HepG2 (cell line): ENCODE results near the gene NDUFS2. TPM values are rescaled to one million over a fixed set of nuclear protein-coding genes. Genes with fewer than 3 reads are reported as not detected.

Source experiments
- ATAC-seq: fragments of 200-7000 bp; cut with Tn5 transposase; 3 replicates; pipeline ENCODE4 v1.9.1; 2020; ENCODE audit warnings: mild to moderate bottlenecking, moderate library complexity
- BruUV-seq: library from RNA; stranded (reverse); fragments of 400-500 nt; replicated peaks from 2 replicates; lab custom pipeline; 2021; lab: Mats Ljungman, UMichigan
- CTCF ChIA-PET: fragments of 300-600 bp; formaldehyde crosslinking; extraction: SDS; loops from one replicate; lab custom pipeline; 2021; ENCODE audit warnings: low total read pairs, inconsistent platforms, low intra/inter-chr PET ratio; lab: Yijun Ruan, JAX
- POLR2A ChIA-PET: fragments of 350-600 bp; sonication (Branson Sonifier 250); formaldehyde crosslinking; loops from one replicate; lab custom pipeline; 2020; ENCODE audit warnings: antibody characterized with exemption, inconsistent platforms; lab: Yijun Ruan, JAX
- DNase-seq: peaks from one replicate; pipeline ENCODE4 v3.0.0-alpha.2; 2015; ENCODE audit warnings: low spot score
- FAIRE-seq: peaks from 3 replicates; lab custom pipeline; 2011; peaks lifted over from hg19 to GRCh38; lab: Jason Lieb, UNC
- H2AFZ ChIP-seq: one replicate; pipeline ENCODE4 v1.6.1; 2011; ENCODE audit warnings: low read length, inconsistent platforms
- H3K27ac ChIP-seq: fragments of 300-600 bp; 3 replicates; pipeline ENCODE4 v1.8.0; 2011; ENCODE audit warnings: mixed run types, mild to moderate bottlenecking, mixed read lengths, low read length, inconsistent platforms; ENCODE audit not compliant: insufficient read depth; ENCODE audit errors: extremely low read length
- H3K27me3 ChIP-seq, 2 experiments: fragments of 200-600 bp in 1 of 2; 2 replicates in 1 of 2; 3 replicates in 1 of 2; pipeline versions ENCODE4 v1.6.0 to v1.8.0; 2011; ENCODE audit warnings: low read length in 2 of 2, mild to moderate bottlenecking in 2 of 2, moderate library complexity in 2 of 2, inconsistent platforms in 1 of 2; ENCODE audit not compliant: insufficient read depth in 2 of 2, control insufficient read depth in 1 of 2
- H3K36me3 ChIP-seq, 2 experiments: fragments of 200-600 bp in 1 of 2; replicated peaks in 1 of 2; 2 replicates in 1 of 2; 3 replicates in 1 of 2; pipeline versions ENCODE4 v1.5.1 to v1.8.0; 2011; ENCODE audit warnings: low read length in 2 of 2, inconsistent platforms in 1 of 2; ENCODE audit not compliant: insufficient read depth in 2 of 2, control insufficient read depth in 1 of 2
- H3K4me1 ChIP-seq: 2 replicates; pipeline ENCODE4 v1.5.1; 2012; ENCODE audit warnings: low read length, inconsistent platforms; ENCODE audit not compliant: insufficient read depth
- H3K4me2 ChIP-seq: 2 replicates; pipeline ENCODE4 v1.6.0; 2011; ENCODE audit warnings: low read depth, low read length, inconsistent platforms
- H3K4me3 ChIP-seq, 3 experiments: fragments of 200-600 bp in 1 of 3; sonication (generic), shearing (Covaris generic) in 1 of 3; replicated peaks in 1 of 3; 2 replicates each; pipeline ENCODE4 v1.5.1; 2011 to 2016; ENCODE audit warnings: low read length in 3 of 3, inconsistent platforms in 2 of 3, low read depth in 2 of 3, mild to moderate bottlenecking in 2 of 3, control low read depth in 1 of 3, mixed read lengths in 1 of 3; ENCODE audit not compliant: insufficient read depth in 1 of 3
- H3K79me2 ChIP-seq: one replicate; pipeline ENCODE4 v1.6.1; 2011; ENCODE audit warnings: low read length, inconsistent platforms; ENCODE audit not compliant: insufficient read depth
- H3K9ac ChIP-seq: 2 replicates; pipeline ENCODE4 v1.6.0; 2011; ENCODE audit warnings: mild to moderate bottlenecking, low read depth, low read length, inconsistent platforms; ENCODE audit not compliant: insufficient read depth
- H3K9me3 ChIP-seq: 2 replicates; pipeline ENCODE4 v1.5.1; 2012; ENCODE audit warnings: mild to moderate bottlenecking, low read length
- H4K20me1 ChIP-seq: 2 replicates; pipeline ENCODE4 v1.6.0; 2011; ENCODE audit warnings: inconsistent platforms, mild to moderate bottlenecking, low read length, moderate library complexity; ENCODE audit not compliant: insufficient read depth
- ATRX ChIP-seq: sonication (generic); formaldehyde crosslinking; IDR thresholded peaks from 2 replicates; pipeline ENCODE4 v1.4.0; 2020; ENCODE audit warnings: missing genetic modification reagents, borderline replicate concordance
- MTF2 ChIP-seq: sonication (generic); formaldehyde crosslinking; IDR thresholded peaks from 2 replicates; pipeline ENCODE4 v1.5.0; 2020; ENCODE audit warnings: missing genetic modification reagents, borderline replicate concordance
- NFYC ChIP-seq: IDR thresholded peaks from 2 replicates; pipeline ENCODE4 v1.6.1; 2016; ENCODE audit warnings: missing genetic modification reagents, missing compliant biosample characterization
- ZNF703 ChIP-seq: sonication (generic); formaldehyde crosslinking; IDR thresholded peaks from 2 replicates; pipeline ENCODE4 v1.5.1; 2020; ENCODE audit warnings: missing genetic modification reagents, mild to moderate bottlenecking, moderate library complexity, borderline replicate concordance
- WGBS: methylation state at CpG from one replicate; pipeline ENCODE4 v1.1.6; 2017; ENCODE audit warnings: low lambda C conversion rate; 5-methylcytosine and 5-hydroxymethylcytosine counted together
- in situ Hi-C: cut with HindIII; loops from 2 replicates; pipeline ENCODE4 v1.10.0; 2017; ENCODE audit warnings: low pct_unique_long_range_greater_than_20kb; ENCODE audit not compliant: extremely low pct_ligation_motif_present
- intact Hi-C: fragments of 100-400 bp; cut with micrococcal nuclease; formaldehyde crosslinking; loops from one replicate; pipeline ENCODE4 v1.10.0; 2022; ENCODE audit not compliant: unreplicated experiment
- polyA plus RNA-seq, 8 experiments: library from polyadenylated mRNA; depleted of rRNA in 3 of 8; stranded (reverse) in 7 of 8; unstranded in 1 of 8; fragments of >200 nt; fragmentation: Illumina TruSeq in 4 of 8; extraction: Trizol in 4 of 8; gene quantifications; 2 replicates each; pipeline versions ENCODE4 v1.2.1 to v1.2.3, GENCODE V29; 2011 to 2016; ENCODE audit warnings: low read depth in 4 of 8, missing spikeins in 1 of 8, mixed read lengths in 1 of 8; ENCODE audit not compliant: insufficient read depth in 1 of 8
- total RNA-seq, 5 experiments: library from RNA; depleted of rRNA; stranded (reverse); fragments of >200 nt; fragmentation: Illumina TruSeq; extraction: Trizol; gene quantifications; 2 replicates each; pipeline ENCODE4 v1.2.3, GENCODE V29; 2016; ENCODE audit warnings: low read depth in 1 of 5
- TF ChIP-seq, protein P1 (sequence below): IDR thresholded peaks from 2 replicates; pipeline ENCODE4 v1.6.1; 2016; ENCODE audit warnings: missing compliant biosample characterization, missing genetic modification reagents, borderline replicate concordance
- TF ChIP-seq, protein P2 (sequence below): sonication (generic); formaldehyde crosslinking; IDR thresholded peaks from 2 replicates; pipeline ENCODE4 v1.5.1; 2020; ENCODE audit warnings: mild to moderate bottlenecking, missing genetic modification reagents, moderate library complexity
- TF ChIP-seq, protein P3 (sequence below): sonication (generic); formaldehyde crosslinking; IDR thresholded peaks from 2 replicates; pipeline ENCODE4 v1.5.1; 2020; ENCODE audit warnings: missing genetic modification reagents, mild to moderate bottlenecking, borderline replicate concordance
- TF ChIP-seq, protein P4 (sequence below): sonication (generic); formaldehyde crosslinking; IDR thresholded peaks from 2 replicates; pipeline ENCODE4 v1.5.0; 2020; ENCODE audit warnings: mild to moderate bottlenecking, missing genetic modification reagents
- TF ChIP-seq, protein P5 (sequence below): sonication (generic); formaldehyde crosslinking; IDR thresholded peaks from 2 replicates; pipeline ENCODE4 v1.5.0; 2020; ENCODE audit warnings: missing genetic modification reagents, mild to moderate bottlenecking, borderline replicate concordance
- TF ChIP-seq, protein P6 (sequence below): IDR thresholded peaks from 2 replicates; pipeline ENCODE4 v1.6.1; 2016; ENCODE audit warnings: control low read depth

Gene NDUFS2
- total and polyA plus RNA-seq, 2 of the 13 experiments (the other 11 are each of a cell fraction or from before 2014, with no cell fraction given) = 89.9 to 118 TPM

DNA sequence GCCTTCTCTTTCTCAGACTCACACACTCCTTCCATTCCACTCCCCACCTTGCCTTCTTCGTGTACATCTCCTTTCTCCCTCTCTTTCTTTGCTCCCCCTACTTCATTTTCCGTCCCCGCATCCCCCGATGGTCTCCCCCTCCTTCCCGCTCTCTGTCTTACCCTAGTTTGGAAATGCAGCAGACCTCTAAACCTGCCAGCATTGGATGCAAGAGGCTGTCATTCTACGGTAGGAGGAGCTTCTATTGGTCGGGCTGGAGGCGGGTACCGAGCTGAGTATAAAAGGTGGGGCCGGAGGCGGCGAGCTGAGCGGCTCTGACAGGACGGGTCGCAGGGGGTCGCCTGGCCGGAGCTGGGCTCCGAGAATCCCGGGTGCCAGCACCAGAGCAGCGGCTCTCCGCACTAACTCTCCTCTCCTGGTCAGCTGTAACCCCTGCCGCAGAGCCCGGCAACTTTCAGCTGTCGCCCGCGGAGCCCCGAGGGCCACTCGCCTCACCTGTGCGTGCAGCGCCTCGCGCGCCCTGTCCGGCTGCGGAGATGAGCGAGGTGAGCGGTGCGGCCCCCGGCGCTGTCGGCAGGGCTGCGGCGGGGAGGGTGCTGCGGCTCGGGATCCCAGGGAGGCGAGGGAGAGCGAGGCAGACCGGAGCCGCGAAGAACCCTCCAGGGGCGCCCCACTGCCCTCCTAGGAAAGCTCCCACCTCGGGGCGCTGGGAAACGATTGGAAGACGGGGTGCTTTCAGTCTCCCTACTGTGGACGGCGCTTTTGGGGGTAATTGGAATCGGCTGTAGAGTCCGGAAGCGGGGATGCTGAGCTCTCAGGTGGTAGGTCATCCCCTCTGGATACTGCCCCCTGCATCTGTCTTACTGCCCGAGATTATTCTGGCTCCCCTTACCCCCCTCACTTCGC is 56.5 kb downstream of the NDUFS2 start, which contains the start of gene PCP4L1:
PCP4L1 (plus strand) TSS at position 307 of the 906 bp plus-strand sequence; CDS start at position 537, 230 bp downstream.
- no TSS peak for BruUV-seq
- POLR2A ChIA-PET = interaction anchor here (0.7 kb wide), 1 partner anchor 57 kb away, joined by 7 read pairs; the partner anchor contains the start of gene NDUFS2
- Histone ChIP-seq H3K27ac (no peak within 1 kb of the TSS), H3K4me1 (peaks cover 51% of the 10 kb centered on the region), H3K79me2 (no peaks in the 10 kb centered on the region), H3K9ac (no peak within 1 kb of the TSS), H3K4me2 (peak within 1 kb of the TSS; percentile 55), H3K4me3 (peak within 1 kb of the TSS in 2 of 3 experiments; percentile 23 to 44; a peak in 2 of 6 replicates), H2AFZ (no peak within 1 kb of the TSS), H3K36me3 (no peaks in the 10 kb centered on the region), H4K20me1 (no peaks in the 10 kb centered on the region), H3K9me3 (peaks cover 11% of the 10 kb centered on the region), H3K27me3 (peaks cover 0 to 16% of the 10 kb centered on the region in 2 experiments; a peak in 3 of 5 replicates)
- DNase-seq = no peak
- ATAC-seq = peak; percentile 78
- FAIRE-seq = no peak
- 63% methylated on average over 47 of the region's 62 CpGs for WGBS
- in situ Hi-C loops (no loop called here), intact Hi-C loops (no loop called here)
- CTCF ChIA-PET = no interaction called here
- TF ChIP-seq, protein P1, sequence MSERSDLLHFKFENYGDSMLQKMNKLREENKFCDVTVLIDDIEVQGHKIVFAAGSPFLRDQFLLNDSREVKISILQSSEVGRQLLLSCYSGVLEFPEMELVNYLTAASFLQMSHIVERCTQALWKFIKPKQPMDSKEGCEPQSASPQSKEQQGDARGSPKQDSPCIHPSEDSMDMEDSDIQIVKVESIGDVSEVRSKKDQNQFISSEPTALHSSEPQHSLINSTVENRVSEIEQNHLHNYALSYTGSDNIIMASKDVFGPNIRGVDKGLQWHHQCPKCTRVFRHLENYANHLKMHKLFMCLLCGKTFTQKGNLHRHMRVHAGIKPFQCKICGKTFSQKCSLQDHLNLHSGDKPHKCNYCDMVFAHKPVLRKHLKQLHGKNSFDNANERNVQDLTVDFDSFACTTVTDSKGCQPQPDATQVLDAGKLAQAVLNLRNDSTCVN (CRISPR knock-in tag) = no peak
- TF ChIP-seq, protein P2, sequence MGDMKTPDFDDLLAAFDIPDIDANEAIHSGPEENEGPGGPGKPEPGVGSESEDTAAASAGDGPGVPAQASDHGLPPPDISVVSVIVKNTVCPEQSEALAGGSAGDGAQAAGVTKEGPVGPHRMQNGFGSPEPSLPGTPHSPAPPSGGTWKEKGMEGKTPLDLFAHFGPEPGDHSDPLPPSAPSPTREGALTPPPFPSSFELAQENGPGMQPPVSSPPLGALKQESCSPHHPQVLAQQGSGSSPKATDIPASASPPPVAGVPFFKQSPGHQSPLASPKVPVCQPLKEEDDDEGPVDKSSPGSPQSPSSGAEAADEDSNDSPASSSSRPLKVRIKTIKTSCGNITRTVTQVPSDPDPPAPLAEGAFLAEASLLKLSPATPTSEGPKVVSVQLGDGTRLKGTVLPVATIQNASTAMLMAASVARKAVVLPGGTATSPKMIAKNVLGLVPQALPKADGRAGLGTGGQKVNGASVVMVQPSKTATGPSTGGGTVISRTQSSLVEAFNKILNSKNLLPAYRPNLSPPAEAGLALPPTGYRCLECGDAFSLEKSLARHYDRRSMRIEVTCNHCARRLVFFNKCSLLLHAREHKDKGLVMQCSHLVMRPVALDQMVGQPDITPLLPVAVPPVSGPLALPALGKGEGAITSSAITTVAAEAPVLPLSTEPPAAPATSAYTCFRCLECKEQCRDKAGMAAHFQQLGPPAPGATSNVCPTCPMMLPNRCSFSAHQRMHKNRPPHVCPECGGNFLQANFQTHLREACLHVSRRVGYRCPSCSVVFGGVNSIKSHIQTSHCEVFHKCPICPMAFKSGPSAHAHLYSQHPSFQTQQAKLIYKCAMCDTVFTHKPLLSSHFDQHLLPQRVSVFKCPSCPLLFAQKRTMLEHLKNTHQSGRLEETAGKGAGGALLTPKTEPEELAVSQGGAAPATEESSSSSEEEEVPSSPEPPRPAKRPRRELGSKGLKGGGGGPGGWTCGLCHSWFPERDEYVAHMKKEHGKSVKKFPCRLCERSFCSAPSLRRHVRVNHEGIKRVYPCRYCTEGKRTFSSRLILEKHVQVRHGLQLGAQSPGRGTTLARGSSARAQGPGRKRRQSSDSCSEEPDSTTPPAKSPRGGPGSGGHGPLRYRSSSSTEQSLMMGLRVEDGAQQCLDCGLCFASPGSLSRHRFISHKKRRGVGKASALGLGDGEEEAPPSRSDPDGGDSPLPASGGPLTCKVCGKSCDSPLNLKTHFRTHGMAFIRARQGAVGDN (CRISPR knock-in tag) = peak; percentile 41; the same call in 1 of the 2 replicates
- TF ChIP-seq ATRX (CRISPR knock-in tag) (no peak), MTF2 (0 out of 2 replicates have a peak, but pooled peaks have one; percentile 18), ZNF703 (CRISPR knock-in tag) (no peak), NFYC (peak; percentile 72)
- TF ChIP-seq, protein P3, sequence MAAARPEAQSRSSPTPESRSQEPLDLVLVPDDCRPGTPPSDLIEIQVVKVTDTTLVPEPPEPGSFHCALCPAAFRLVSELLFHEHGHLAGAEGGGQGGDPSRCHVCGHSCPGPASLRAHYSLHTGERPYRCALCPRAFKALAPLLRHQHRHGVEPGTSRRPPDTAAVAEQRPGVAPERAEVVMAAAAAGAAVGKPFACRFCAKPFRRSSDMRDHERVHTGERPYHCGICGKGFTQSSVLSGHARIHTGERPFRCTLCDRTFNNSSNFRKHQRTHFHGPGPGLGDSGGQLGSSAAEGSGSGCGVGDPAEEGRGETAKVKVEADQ (CRISPR knock-in tag) = no peak
- TF ChIP-seq, protein P4, sequence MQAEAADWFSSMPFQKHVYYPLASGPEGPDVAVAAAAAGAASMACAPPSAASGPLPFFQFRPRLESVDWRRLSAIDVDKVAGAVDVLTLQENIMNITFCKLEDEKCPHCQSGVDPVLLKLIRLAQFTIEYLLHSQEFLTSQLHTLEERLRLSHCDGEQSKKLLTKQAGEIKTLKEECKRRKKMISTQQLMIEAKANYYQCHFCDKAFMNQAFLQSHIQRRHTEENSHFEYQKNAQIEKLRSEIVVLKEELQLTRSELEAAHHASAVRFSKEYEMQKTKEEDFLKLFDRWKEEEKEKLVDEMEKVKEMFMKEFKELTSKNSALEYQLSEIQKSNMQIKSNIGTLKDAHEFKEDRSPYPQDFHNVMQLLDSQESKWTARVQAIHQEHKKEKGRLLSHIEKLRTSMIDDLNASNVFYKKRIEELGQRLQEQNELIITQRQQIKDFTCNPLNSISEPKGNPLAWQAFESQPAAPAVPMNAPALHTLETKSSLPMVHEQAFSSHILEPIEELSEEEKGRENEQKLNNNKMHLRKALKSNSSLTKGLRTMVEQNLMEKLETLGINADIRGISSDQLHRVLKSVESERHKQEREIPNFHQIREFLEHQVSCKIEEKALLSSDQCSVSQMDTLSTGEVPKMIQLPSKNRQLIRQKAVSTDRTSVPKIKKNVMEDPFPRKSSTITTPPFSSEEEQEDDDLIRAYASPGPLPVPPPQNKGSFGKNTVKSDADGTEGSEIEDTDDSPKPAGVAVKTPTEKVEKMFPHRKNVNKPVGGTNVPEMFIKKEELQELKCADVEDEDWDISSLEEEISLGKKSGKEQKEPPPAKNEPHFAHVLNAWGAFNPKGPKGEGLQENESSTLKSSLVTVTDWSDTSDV (CRISPR knock-in tag) = no peak
- TF ChIP-seq, protein P5, sequence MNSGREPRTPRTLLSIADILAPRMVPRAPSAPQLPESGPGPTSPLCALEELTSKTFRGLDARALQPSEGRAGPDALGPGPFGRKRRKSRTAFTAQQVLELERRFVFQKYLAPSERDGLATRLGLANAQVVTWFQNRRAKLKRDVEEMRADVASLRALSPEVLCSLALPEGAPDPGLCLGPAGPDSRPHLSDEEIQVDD (CRISPR knock-in tag) = no peak
- TF ChIP-seq, protein P6, sequence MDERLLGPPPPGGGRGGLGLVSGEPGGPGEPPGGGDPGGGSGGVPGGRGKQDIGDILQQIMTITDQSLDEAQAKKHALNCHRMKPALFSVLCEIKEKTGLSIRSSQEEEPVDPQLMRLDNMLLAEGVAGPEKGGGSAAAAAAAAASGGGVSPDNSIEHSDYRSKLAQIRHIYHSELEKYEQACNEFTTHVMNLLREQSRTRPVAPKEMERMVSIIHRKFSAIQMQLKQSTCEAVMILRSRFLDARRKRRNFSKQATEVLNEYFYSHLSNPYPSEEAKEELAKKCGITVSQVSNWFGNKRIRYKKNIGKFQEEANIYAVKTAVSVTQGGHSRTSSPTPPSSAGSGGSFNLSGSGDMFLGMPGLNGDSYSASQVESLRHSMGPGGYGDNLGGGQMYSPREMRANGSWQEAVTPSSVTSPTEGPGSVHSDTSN (CRISPR knock-in tag) = peak; percentile 78
